Fibroblast of villous mesenchyme (primary cell): ENCODE measurements around the gene PCDHGB5. TPM values are rescaled to one million over a fixed set of nuclear protein-coding genes. Genes with fewer than 3 reads are reported as not detected.

Experiments used
- DNase-seq: peaks from one replicate; pipeline ENCODE4 v3.0.0-alpha.2; 2010; ENCODE audit warnings: low read depth
- H3K4me3 ChIP-seq: 2 replicates; pipeline ENCODE4 v1.5.1; 2011; ENCODE audit warnings: low read depth, mild to moderate bottlenecking, low read length
- total RNA-seq: library from RNA; depleted of rRNA; stranded (reverse); fragments of >200 nt; gene quantifications from 2 replicates; pipeline ENCODE4 v1.2.3, GENCODE V29; 2012
- TF ChIP-seq, protein P1 (sequence below): IDR thresholded peaks from 2 replicates; pipeline ENCODE4 v1.5.1; 2012; ENCODE audit warnings: low read depth, mild to moderate bottlenecking, low read length; ENCODE audit not compliant: insufficient read depth

PCDHGB5 gene
- total RNA-seq, 1 donor, result 25.0 TPM

DNA sequence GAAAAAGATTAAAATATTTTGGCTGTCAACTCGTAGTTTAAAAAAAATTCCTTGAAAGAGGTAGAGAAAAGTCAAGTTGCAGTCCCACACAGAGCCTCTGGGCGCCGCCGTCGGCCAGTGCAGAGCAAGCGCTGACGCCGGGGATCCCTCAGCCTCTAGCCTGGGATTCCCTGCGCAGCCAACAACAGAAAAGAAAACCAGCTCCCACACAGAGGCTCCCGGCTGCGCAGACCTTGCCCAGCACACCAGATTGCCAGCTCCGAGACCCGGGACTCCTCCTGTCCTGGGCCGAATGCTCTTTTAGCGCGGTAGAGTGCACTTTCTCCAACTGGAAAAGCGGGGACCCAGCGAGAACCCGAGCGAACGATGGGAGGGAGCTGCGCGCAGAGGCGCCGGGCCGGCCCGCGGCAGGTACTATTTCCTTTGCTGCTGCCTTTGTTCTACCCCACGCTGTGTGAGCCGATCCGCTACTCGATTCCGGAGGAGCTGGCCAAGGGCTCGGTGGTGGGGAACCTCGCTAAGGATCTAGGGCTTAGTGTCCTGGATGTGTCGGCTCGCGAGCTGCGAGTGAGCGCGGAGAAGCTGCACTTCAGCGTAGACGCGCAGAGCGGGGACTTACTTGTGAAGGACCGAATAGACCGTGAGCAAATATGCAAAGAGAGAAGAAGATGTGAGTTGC is 19.9 kb downstream of the PCDHGB5 start, which contains the start of gene PCDHGB7:
TSS of gene PCDHGB7 (plus strand) at position 184 of the 679 bp plus-strand sequence. CDS start at position 367, 183 bp downstream.
- TF ChIP-seq, protein P1, sequence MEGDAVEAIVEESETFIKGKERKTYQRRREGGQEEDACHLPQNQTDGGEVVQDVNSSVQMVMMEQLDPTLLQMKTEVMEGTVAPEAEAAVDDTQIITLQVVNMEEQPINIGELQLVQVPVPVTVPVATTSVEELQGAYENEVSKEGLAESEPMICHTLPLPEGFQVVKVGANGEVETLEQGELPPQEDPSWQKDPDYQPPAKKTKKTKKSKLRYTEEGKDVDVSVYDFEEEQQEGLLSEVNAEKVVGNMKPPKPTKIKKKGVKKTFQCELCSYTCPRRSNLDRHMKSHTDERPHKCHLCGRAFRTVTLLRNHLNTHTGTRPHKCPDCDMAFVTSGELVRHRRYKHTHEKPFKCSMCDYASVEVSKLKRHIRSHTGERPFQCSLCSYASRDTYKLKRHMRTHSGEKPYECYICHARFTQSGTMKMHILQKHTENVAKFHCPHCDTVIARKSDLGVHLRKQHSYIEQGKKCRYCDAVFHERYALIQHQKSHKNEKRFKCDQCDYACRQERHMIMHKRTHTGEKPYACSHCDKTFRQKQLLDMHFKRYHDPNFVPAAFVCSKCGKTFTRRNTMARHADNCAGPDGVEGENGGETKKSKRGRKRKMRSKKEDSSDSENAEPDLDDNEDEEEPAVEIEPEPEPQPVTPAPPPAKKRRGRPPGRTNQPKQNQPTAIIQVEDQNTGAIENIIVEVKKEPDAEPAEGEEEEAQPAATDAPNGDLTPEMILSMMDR, result peak; percentile 81
- H3K4me3 ChIP-seq, result peak within 1 kb of the TSS; percentile 53
- DNase-seq, result peak; percentile 85

DNA sequence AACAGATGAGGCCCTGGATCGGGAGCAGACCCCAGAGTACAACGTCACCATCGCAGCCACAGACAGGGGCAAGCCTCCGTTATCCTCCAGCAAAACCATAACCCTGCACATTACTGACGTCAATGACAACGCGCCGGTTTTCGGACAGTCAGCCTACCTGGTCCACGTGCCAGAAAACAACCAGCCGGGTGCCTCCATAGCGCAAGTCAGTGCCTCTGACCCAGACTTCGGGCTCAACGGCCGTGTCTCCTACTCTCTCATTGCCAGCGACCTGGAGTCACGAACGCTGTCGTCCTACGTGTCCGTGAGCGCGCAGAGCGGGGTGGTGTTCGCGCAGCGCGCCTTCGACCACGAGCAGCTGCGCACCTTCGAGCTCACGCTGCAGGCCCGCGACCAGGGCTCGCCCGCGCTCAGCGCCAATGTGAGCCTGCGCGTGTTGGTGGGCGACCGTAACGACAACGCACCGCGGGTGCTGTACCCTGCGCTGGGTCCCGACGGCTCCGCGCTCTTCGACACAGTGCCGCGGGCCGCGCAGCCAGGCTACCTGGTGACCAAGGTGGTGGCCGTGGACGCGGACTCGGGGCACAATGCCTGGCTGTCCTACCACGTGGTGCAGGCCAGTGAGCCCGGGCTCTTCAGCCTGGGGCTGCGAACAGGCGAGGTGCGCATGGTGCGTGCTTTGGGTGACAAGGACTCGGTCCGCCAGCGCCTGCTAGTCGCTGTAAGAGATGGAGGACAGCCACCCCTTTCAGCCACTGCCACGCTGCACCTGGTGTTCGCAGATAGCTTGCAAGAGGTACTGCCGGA is 21.5 kb downstream of the PCDHGB5 start:
- no peak for DNase-seq
- TF ChIP-seq, protein P1, result no peak
- no peak overlapping the region for H3K4me3 ChIP-seq

DNA sequence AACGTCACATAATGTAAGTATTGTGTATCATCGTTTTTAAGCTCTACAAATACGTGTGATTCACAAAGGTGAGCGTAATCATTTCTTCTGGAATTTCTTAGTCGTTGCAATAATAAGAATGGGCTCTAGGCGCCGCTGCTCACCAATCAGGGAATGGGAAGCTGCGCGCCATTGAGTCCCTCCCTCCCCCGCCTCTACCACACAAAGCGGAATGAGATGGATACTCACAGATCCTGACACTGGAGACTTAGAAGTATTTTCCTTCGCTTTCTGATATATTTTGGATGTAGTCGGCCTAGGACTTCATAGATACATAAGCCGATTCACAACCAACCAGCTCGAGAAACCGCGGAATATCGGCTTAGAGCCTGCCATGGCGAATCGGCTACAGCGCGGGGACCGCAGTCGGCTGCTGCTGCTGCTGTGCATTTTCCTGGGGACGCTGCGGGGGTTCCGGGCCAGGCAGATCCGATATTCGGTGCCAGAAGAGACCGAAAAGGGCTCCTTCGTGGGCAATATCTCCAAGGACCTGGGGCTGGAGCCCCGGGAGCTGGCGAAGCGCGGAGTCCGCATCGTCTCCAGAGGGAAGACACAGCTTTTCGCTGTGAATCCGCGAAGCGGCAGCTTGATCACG is 23.2 kb downstream of the PCDHGB5 start, which contains the start of gene PCDHGA11:
TSS of gene PCDHGA11 (plus strand) at position 197 of the 634 bp plus-strand sequence. CDS start at position 374, 177 bp downstream.
- H3K4me3 ChIP-seq, result peak within 1 kb of the TSS; percentile 68
- peak; percentile 71 for DNase-seq
- TF ChIP-seq, protein P1, result peak; percentile 70

DNA sequence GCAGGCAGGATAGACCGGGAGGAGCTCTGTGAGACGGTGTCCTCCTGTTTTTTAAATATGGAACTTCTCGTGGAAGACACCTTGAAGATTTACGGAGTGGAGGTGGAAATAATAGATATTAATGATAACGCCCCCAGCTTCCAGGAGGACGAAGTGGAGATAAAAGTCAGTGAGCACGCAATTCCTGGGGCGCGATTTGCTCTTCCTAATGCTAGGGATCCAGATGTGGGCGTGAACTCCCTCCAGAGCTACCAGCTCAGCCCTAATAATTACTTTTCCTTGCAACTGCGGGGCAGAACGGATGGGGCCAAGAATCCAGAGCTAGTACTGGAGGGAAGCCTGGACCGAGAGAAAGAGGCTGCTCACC is 23.7 kb downstream of the PCDHGB5 start:
- peak; percentile 8 for DNase-seq
- TF ChIP-seq, protein P1, result no peak
- H3K4me3 ChIP-seq, result peak overlapping the region; percentile 68

DNA sequence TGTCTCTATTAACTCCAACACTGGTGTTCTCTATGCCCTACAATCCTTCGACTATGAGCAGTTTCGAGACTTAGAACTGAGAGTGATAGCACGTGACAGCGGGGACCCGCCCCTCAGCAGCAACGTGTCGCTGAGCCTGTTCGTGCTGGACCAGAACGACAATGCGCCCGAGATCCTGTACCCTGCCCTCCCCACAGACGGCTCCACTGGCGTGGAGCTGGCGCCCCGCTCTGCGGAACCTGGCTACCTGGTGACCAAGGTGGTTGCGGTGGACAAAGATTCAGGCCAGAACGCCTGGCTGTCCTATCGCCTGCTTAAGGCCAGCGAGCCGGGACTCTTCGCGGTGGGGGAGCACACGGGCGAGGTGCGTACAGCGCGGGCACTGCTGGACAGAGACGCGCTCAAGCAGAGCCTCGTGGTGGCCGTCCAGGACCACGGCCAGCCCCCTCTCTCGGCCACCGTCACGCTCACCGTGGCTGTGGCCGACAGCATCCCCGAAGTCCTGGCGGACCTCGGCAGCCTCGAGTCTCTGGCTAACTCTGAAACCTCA is 25.1 kb downstream of the PCDHGB5 start:
- DNase-seq, result no peak
- TF ChIP-seq, protein P1, result no peak
- H3K4me3 ChIP-seq, result no peak overlapping the region

DNA sequence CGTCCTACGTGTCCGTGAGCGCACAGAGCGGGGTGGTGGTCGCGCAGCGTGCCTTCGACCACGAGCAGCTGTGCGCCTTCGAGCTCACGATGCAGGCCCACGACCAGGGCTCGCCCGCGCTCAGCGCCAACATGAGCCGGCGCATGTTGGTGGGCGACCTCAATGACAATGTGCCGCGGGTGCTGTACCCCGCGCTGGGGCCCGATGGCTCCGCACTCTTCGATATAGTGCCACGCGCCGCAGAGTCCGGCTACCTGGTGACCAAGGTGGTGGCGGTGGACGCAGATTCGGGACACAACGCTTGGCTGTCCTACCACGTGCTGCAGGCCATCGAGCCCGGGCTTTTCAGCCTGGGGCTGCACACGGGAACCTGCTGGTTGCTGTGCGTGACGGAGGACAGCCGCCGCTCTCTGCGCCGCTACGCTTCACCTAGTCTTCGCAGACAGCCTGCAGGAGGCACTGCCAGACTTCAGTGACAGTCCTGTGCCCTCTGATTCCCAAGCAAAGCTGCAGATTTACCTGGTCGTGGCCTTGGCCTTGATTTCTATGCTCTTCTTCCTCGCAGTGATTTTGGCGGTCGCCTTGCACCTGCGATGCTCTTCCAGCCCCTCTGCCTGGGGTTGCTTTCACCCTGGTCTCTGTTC is 30.2 kb downstream of the PCDHGB5 start:
- TF ChIP-seq, protein P1, result no peak
- H3K4me3 ChIP-seq, result no peak overlapping the region
- no peak for DNase-seq
